K562 (cell line): ENCODE results near the gene MSRB3.

ENCODE experiments used
- CBX2 ChIP-seq: fragments of 200-600 bp; sonication (generic); IDR thresholded peaks from one replicate; pipeline ENCODE4 v1.6.1; 2012; ENCODE audit warnings: mild to moderate bottlenecking, low read length, inconsistent platforms; ENCODE audit not compliant: insufficient read depth, poor library complexity, severe bottlenecking
- CBX3 ChIP-seq, 2 experiments: IDR thresholded peaks; 1 replicate in 1 of 2; 2 replicates in 1 of 2; pipeline ENCODE4 v1.6.1; 2012; ENCODE audit warnings: inconsistent platforms in 2 of 2, low read length in 2 of 2, borderline replicate concordance in 1 of 2, control low read depth in 1 of 2
- CTCF ChIP-seq, 3 experiments: IDR thresholded peaks in 2 of 3; conservative IDR thresholded peaks in 1 of 3; 2 replicates each; pipeline ENCODE4 v1.5.1; 2011 to 2012; ENCODE audit warnings: low read length in 3 of 3, mild to moderate bottlenecking in 3 of 3, control low read depth in 2 of 3, improper control_type of control experiment in 1 of 3, inconsistent platforms in 1 of 3, low read depth in 1 of 3, mixed read lengths in 1 of 3, moderate library complexity in 1 of 3; ENCODE audit not compliant: insufficient read depth in 2 of 3
- E2F4 ChIP-seq: sonication (generic); formaldehyde crosslinking; IDR thresholded peaks from 2 replicates; pipeline ENCODE4 v1.8.0; 2022; ENCODE audit warnings: mild to moderate bottlenecking, low read depth, missing genetic modification reagents
- ELK1 ChIP-seq: sonication (generic); formaldehyde crosslinking; IDR thresholded peaks from 2 replicates; pipeline ENCODE4 v1.8.1; 2022; ENCODE audit warnings: missing genetic modification reagents
- EP300 ChIP-seq: IDR thresholded peaks from 2 replicates; pipeline ENCODE4 v1.6.1; 2012; ENCODE audit warnings: low read length, improper control_type of control experiment
- MAZ ChIP-seq, 2 experiments: fragments of 450-650 bp in 1 of 2; sonication (generic) in 1 of 2; formaldehyde crosslinking; IDR thresholded peaks in 1 of 2; conservative IDR thresholded peaks in 1 of 2; 2 replicates each; pipeline versions ENCODE4 v1.4.0 to v1.5.0; 2020; ENCODE audit warnings: mild to moderate bottlenecking in 1 of 2, missing genetic modification reagents in 1 of 2
- POLR2A ChIP-seq: fragments of 450-650 bp; conservative IDR thresholded peaks from 2 replicates; pipeline ENCODE4 v1.6.1; 2016
- RBM15 ChIP-seq: fragments of 200-400 bp; formaldehyde crosslinking; IDR thresholded peaks from 2 replicates; pipeline ENCODE4 v1.6.1; 2018; ENCODE audit warnings: mild to moderate bottlenecking, low read length, moderate library complexity; ENCODE audit not compliant: insufficient read depth
- RCOR1 ChIP-seq, 2 experiments: IDR thresholded peaks; 2 replicates each; pipeline ENCODE4 v1.6.1; 2012; ENCODE audit warnings: low read depth in 2 of 2, low read length in 2 of 2, borderline replicate concordance in 1 of 2, improper control_type of control experiment in 1 of 2
- TAF1 ChIP-seq: IDR thresholded peaks from 2 replicates; pipeline ENCODE4 v1.6.1; 2011; ENCODE audit warnings: mild to moderate bottlenecking, low read length, moderate library complexity; ENCODE audit not compliant: insufficient read depth, control insufficient read depth, severe bottlenecking; ENCODE audit errors: extremely low read depth
- THAP12 ChIP-seq: fragments of 250-450 bp; sonication (Bioruptor Pico); IDR thresholded peaks from 2 replicates; pipeline ENCODE4 v1.9.0; 2021; ENCODE audit warnings: mild to moderate bottlenecking, inconsistent platforms

GRCh38 chr12:65269603-65270002 lies 8.9 kb upstream of the MSRB3 start:
- TF ChIP-seq POLR2A, result no peak
- TF ChIP-seq EP300, result no peak
- no peak for TF ChIP-seq CBX2
- no peak for TF ChIP-seq ELK1 (CRISPR knock-in tag)
- TF ChIP-seq MAZ (CRISPR knock-in tag; conservative IDR thresholded peaks at IDR 0.05 in 1 of 2, IDR thresholded peaks at IDR 0.05 in 1 of 2), result no peak
- TF ChIP-seq THAP12, result no peak
- no peak for TF ChIP-seq CTCF (IDR thresholded peaks at IDR 0.05 in 2 of 3, conservative IDR thresholded peaks at IDR 0.05 in 1 of 3; ENCODE audit: insufficient read depth in 2 of 3, low read depth in 1 of 3, low read length in 3 of 3)
- no peak for TF ChIP-seq CBX3 (IDR thresholded peaks at IDR 0.05; ENCODE audit: borderline replicate concordance in 1 of 2, low read length in 2 of 2)
- no peak for TF ChIP-seq TAF1
- no peak for TF ChIP-seq RCOR1 (IDR thresholded peaks at IDR 0.05; ENCODE audit: borderline replicate concordance in 1 of 2, low read depth in 2 of 2, low read length in 2 of 2)
- TF ChIP-seq E2F4, result no peak
- no peak for TF ChIP-seq RBM15
